ENCODE data around the gene PAM16. TPM values are rescaled to one million over a fixed set of nuclear protein-coding genes. Genes with fewer than 3 reads are reported as not detected.

The PAM16 gene
- total and polyA plus RNA-seq, 9 of the 15 experiments (the other 6 are each of a cell fraction or from before 2014, with no cell fraction given) = 38.7 to 273 (median 79.3) TPM

DNA sequence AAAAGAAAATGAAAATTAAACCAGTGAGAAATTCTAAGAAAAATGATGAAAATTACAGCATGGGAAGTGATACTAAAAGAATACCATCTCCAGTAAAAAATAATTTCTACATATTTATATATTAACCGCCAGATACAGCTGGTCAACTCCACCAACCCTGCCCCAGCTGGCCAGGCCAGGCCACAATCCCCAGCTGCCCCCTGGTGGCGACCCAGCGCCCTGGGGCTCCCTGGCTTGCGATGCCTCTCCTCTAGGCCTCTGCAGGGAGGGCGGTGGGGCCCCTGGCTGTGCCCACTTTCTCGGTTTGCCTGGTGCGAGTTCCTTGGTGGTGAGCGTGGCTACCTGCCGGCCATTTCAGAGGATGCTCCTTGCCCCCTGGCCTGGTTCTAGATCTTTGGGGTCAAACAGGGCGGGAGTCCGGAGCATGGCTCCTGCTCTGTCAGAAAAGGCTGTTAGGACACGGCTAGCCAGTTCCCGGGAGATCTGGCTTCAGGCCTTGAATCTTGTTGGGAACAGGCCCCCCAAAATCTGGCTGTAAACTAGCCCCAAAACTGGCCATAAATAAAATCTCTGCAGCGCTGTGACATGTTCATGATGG is 20.7 kb downstream of the PAM16 start (continued):
- TF ChIP-seq, protein P1, sequence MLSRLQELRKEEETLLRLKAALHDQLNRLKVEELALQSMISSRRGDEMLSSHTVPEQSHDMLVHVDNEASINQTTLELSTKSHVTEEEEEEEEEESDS (CRISPR knock-in tag; IDR thresholded peaks at IDR 0.05) = no peak
- TF ChIP-seq BHLHE40 (IDR thresholded peaks at IDR 0.05; ENCODE audit: low read length) (peak; percentile 33; the same call in 1 of the 2 replicates), POLR2AphosphoS5 (IDR thresholded peaks at IDR 0.05; ENCODE audit: control insufficient read depth, insufficient read depth, low read depth, low read length) (no peak), POLR2H (tag; IDR thresholded peaks at IDR 0.05; ENCODE audit: low read depth) (no peak), POU5F1 (IDR thresholded peaks at IDR 0.05; ENCODE audit: borderline replicate concordance, low read depth, low read length, partially characterized antibody) (no peak), MTA3 (IDR thresholded peaks at IDR 0.05; ENCODE audit: borderline replicate concordance) (no peak), TRIM24 (IDR thresholded peaks at IDR 0.05) (no peak), CC2D1A (IDR thresholded peaks at IDR 0.05) (0 out of 2 replicates have a peak, but pooled peaks have one; percentile 35), RAD21 (CRISPR knock-in tag; conservative IDR thresholded peaks at IDR 0.05 in 1 of 2, IDR thresholded peaks at IDR 0.05 in 1 of 2) (peak; percentile 95 to 97), STAG1 (CRISPR knock-in tag; IDR thresholded peaks at IDR 0.05; ENCODE audit: borderline replicate concordance) (peak; percentile 64; the same call in 1 of the 2 replicates), RCOR1 (IDR thresholded peaks at IDR 0.05; ENCODE audit: borderline replicate concordance in 1 of 2, low read depth in 2 of 2, low read length in 2 of 2) (0 out of 4 replicates have a peak, but pooled peaks of 1 of the 2 experiments have one; percentile 7)
- TF ChIP-seq, protein P2, sequence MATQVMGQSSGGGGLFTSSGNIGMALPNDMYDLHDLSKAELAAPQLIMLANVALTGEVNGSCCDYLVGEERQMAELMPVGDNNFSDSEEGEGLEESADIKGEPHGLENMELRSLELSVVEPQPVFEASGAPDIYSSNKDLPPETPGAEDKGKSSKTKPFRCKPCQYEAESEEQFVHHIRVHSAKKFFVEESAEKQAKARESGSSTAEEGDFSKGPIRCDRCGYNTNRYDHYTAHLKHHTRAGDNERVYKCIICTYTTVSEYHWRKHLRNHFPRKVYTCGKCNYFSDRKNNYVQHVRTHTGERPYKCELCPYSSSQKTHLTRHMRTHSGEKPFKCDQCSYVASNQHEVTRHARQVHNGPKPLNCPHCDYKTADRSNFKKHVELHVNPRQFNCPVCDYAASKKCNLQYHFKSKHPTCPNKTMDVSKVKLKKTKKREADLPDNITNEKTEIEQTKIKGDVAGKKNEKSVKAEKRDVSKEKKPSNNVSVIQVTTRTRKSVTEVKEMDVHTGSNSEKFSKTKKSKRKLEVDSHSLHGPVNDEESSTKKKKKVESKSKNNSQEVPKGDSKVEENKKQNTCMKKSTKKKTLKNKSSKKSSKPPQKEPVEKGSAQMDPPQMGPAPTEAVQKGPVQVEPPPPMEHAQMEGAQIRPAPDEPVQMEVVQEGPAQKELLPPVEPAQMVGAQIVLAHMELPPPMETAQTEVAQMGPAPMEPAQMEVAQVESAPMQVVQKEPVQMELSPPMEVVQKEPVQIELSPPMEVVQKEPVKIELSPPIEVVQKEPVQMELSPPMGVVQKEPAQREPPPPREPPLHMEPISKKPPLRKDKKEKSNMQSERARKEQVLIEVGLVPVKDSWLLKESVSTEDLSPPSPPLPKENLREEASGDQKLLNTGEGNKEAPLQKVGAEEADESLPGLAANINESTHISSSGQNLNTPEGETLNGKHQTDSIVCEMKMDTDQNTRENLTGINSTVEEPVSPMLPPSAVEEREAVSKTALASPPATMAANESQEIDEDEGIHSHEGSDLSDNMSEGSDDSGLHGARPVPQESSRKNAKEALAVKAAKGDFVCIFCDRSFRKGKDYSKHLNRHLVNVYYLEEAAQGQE (IDR thresholded peaks at IDR 0.05; ENCODE audit: borderline replicate concordance) = peak; percentile 92
- TF ChIP-seq, protein P2 (CRISPR knock-in tag; IDR thresholded peaks at IDR 0.05; ENCODE audit: low read depth) = no peak
- TF ChIP-seq, protein P3, sequence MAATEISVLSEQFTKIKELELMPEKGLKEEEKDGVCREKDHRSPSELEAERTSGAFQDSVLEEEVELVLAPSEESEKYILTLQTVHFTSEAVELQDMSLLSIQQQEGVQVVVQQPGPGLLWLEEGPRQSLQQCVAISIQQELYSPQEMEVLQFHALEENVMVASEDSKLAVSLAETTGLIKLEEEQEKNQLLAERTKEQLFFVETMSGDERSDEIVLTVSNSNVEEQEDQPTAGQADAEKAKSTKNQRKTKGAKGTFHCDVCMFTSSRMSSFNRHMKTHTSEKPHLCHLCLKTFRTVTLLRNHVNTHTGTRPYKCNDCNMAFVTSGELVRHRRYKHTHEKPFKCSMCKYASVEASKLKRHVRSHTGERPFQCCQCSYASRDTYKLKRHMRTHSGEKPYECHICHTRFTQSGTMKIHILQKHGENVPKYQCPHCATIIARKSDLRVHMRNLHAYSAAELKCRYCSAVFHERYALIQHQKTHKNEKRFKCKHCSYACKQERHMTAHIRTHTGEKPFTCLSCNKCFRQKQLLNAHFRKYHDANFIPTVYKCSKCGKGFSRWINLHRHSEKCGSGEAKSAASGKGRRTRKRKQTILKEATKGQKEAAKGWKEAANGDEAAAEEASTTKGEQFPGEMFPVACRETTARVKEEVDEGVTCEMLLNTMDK (IDR thresholded peaks at IDR 0.05; ENCODE audit: borderline replicate concordance, insufficient read depth, low read depth, low read length, poor library complexity, severe bottlenecking) = peak; percentile 78
- TF ChIP-seq, protein P4, sequence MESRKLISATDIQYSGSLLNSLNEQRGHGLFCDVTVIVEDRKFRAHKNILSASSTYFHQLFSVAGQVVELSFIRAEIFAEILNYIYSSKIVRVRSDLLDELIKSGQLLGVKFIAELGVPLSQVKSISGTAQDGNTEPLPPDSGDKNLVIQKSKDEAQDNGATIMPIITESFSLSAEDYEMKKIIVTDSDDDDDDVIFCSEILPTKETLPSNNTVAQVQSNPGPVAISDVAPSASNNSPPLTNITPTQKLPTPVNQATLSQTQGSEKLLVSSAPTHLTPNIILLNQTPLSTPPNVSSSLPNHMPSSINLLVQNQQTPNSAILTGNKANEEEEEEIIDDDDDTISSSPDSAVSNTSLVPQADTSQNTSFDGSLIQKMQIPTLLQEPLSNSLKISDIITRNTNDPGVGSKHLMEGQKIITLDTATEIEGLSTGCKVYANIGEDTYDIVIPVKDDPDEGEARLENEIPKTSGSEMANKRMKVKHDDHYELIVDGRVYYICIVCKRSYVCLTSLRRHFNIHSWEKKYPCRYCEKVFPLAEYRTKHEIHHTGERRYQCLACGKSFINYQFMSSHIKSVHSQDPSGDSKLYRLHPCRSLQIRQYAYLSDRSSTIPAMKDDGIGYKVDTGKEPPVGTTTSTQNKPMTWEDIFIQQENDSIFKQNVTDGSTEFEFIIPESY (CRISPR knock-in tag; IDR thresholded peaks at IDR 0.05) = peak; percentile 60; the same call in 1 of the 2 replicates

Data from K562 (cell line).